Smooth muscle cell (in vitro differentiated cells): ENCODE results near the gene KDM4C. TPM values are rescaled to one million over a fixed set of nuclear protein-coding genes. Genes with fewer than 3 reads are reported as not detected.
"Not testable (repeated sequence)": the region's sequence is repeated elsewhere in the genome, so short reads cannot be mapped to it uniquely, and the experiment has no call there.

Experiments
- DNase-seq: peaks from one replicate; lab custom pipeline; 2025; ENCODE audit not compliant: unreplicated experiment; lab: John Stamatoyannopoulos, UW
- H2AFZ ChIP-seq: fragments of 200-600 bp; sonication (generic); 2 replicates; pipeline ENCODE4 v1.6.0; 2016; ENCODE audit warnings: antibody characterized with exemption, low read depth, mild to moderate bottlenecking
- H3F3A ChIP-seq: fragments of 200-600 bp; sonication (generic); 2 replicates; pipeline ENCODE4 v1.6.0; 2017; ENCODE audit warnings: antibody characterized with exemption, low read depth
- H3K27ac ChIP-seq: fragments of 200-600 bp; sonication (generic); 2 replicates; pipeline ENCODE4 v1.5.1; 2016; ENCODE audit warnings: low read depth, mild to moderate bottlenecking
- H3K27me3 ChIP-seq: fragments of 200-600 bp; sonication (generic); 2 replicates; pipeline ENCODE4 v1.6.1; 2016; ENCODE audit warnings: low read depth, mild to moderate bottlenecking
- H3K36me3 ChIP-seq: fragments of 200-600 bp; sonication (generic); 2 replicates; pipeline ENCODE4 v1.5.1; 2016; ENCODE audit warnings: low read depth
- H3K4me1 ChIP-seq: fragments of 200-600 bp; sonication (generic); 2 replicates; pipeline ENCODE4 v1.5.1; 2016; ENCODE audit warnings: low read depth
- H3K4me2 ChIP-seq: fragments of 200-600 bp; sonication (generic); 2 replicates; pipeline ENCODE4 v1.6.0; 2016; ENCODE audit warnings: mild to moderate bottlenecking
- H3K4me3 ChIP-seq: fragments of 200-600 bp; sonication (generic); 2 replicates; pipeline ENCODE4 v1.5.1; 2016; ENCODE audit warnings: mild to moderate bottlenecking
- H3K79me2 ChIP-seq: fragments of 200-600 bp; sonication (generic); 2 replicates; pipeline ENCODE4 v1.6.0; 2016; ENCODE audit warnings: low read depth, mild to moderate bottlenecking
- H3K9ac ChIP-seq: fragments of 200-600 bp; sonication (generic); 2 replicates; pipeline ENCODE4 v1.6.0; 2016; ENCODE audit warnings: low read depth
- H3K9me3 ChIP-seq: fragments of 200-600 bp; sonication (generic); replicated peaks from 2 replicates; pipeline ENCODE4 v1.5.1; 2016; ENCODE audit warnings: low read depth
- H4K20me1 ChIP-seq: fragments of 200-600 bp; sonication (generic); 2 replicates; pipeline ENCODE4 v1.6.0; 2016; ENCODE audit warnings: low read depth
- WGBS: methylation state at CpG from one replicate; pipeline ENCODE4 v1.1.7; 2016; ENCODE audit warnings: low lambda C conversion rate; 5-methylcytosine and 5-hydroxymethylcytosine counted together
- polyA plus RNA-seq: library from polyadenylated mRNA; unstranded; fragments of >200 nt; fragmentation: Nextera tagmentation; extraction: Ambion mirVana; gene quantifications from 2 replicates; pipeline ENCODE4 v1.2.1, GENCODE V29; 2016
- total RNA-seq: library from RNA; depleted of rRNA; stranded (reverse); fragments of >200 nt; gene quantifications from 2 replicates; pipeline ENCODE4 v1.2.3, GENCODE V29; 2014
- TF ChIP-seq, protein P1 (sequence below): fragments of 200-600 bp; sonication (generic); IDR thresholded peaks from 2 replicates; pipeline ENCODE4 v1.5.1; 2017; ENCODE audit warnings: borderline replicate concordance, mild to moderate bottlenecking, antibody characterized with exemption; ENCODE audit not compliant: insufficient read depth, poor library complexity, severe bottlenecking

The KDM4C gene
- total and polyA plus RNA-seq, 2 experiments from 2014 or later = 7.5 to 20.2 TPM

DNA sequence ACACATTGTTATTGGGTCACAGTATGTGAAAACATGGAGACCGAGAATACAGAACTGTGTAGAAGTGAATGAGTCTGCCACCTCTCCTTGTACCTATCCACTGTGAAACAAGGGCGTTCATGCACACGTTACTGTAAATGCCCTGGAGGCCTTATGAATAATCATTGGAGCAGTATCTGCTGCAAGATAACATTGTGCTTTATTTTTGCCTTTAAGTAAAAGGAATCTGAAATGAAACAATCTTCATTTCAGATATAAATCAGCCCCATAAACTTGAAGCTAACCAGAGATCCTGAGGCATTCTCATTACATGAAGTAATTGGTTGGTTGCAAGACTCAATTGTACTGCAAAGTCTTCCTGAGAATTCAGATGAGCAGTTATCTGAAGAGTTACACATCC is 419.6 kb downstream of the KDM4C start:
- Histone ChIP-seq H2AFZ (no peak overlapping the region), H3K4me2 (no peak overlapping the region), H3K27ac (no peak overlapping the region), H3F3A (peaks cover 3% of the 10 kb centered on the region), H3K36me3 (no peaks in the 10 kb centered on the region), H3K79me2 (no peaks in the 10 kb centered on the region), H3K27me3 (no peaks in the 10 kb centered on the region), H3K9me3 (no peaks in the 10 kb centered on the region), H3K9ac (no peak overlapping the region), H3K4me3 (no peak overlapping the region), H3K4me1 (peaks cover 4% of the 10 kb centered on the region), H4K20me1 (no peaks in the 10 kb centered on the region)
- DNase-seq = no peak
- WGBS = 52% methylated on average over 3 of the region's 3 CpGs
- TF ChIP-seq, protein P1, sequence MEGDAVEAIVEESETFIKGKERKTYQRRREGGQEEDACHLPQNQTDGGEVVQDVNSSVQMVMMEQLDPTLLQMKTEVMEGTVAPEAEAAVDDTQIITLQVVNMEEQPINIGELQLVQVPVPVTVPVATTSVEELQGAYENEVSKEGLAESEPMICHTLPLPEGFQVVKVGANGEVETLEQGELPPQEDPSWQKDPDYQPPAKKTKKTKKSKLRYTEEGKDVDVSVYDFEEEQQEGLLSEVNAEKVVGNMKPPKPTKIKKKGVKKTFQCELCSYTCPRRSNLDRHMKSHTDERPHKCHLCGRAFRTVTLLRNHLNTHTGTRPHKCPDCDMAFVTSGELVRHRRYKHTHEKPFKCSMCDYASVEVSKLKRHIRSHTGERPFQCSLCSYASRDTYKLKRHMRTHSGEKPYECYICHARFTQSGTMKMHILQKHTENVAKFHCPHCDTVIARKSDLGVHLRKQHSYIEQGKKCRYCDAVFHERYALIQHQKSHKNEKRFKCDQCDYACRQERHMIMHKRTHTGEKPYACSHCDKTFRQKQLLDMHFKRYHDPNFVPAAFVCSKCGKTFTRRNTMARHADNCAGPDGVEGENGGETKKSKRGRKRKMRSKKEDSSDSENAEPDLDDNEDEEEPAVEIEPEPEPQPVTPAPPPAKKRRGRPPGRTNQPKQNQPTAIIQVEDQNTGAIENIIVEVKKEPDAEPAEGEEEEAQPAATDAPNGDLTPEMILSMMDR = no peak

- no peak overlapping the region for H3K27ac ChIP-seq
- WGBS = 53% methylated on average over 7 of the region's 7 CpGs
- no peak overlapping the region for H3K4me2 ChIP-seq
- no peak for DNase-seq
- H3K27me3 ChIP-seq = no peaks in the 10 kb centered on the region
- H2AFZ ChIP-seq = no peak overlapping the region
- H3K9me3 ChIP-seq = no peaks in the 10 kb centered on the region
- H3K4me1 ChIP-seq = no peaks in the 10 kb centered on the region
- H3K9ac ChIP-seq = no peak overlapping the region
- H3K36me3 ChIP-seq = no peaks in the 10 kb centered on the region
- no peaks in the 10 kb centered on the region for H4K20me1 ChIP-seq
- H3K79me2 ChIP-seq = no peaks in the 10 kb centered on the region
- TF ChIP-seq, protein P1 = no peak
- H3F3A ChIP-seq = peaks cover 3% of the 10 kb centered on the region
- H3K4me3 ChIP-seq = no peak overlapping the region
Measured at GRCh38 chr9:7178729-7179128, 421.0 kb downstream of the KDM4C start.

DNA sequence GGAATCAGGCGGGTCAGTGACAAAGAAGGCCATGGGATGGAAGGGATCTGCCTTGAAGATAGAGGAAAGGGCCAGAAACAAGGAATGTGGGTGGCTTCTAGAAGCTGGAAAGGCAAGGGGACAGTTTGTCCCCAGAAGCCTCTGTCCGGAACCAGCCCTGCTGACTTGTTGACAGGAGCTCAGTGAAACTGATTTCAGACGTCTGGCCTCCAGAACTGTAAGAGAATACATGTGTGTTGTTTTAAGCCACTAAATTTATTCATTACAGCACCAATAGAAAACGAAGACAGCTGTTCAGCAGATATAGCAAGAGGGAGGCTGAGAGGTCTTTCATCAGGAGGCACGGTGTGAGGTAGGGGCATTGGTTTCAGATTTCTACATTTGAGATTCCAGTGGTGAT is 422.5 kb downstream of the KDM4C start:
- TF ChIP-seq, protein P1 = no peak
- no peak overlapping the region for H2AFZ ChIP-seq
- H3K4me3 ChIP-seq = no peak overlapping the region
- H3F3A ChIP-seq = peaks cover 3% of the 10 kb centered on the region
- no peaks in the 10 kb centered on the region for H3K27me3 ChIP-seq
- H3K9ac ChIP-seq = no peak overlapping the region
- no peak overlapping the region for H3K27ac ChIP-seq
- no peaks in the 10 kb centered on the region for H3K4me1 ChIP-seq
- no peak overlapping the region for H3K4me2 ChIP-seq
- H3K79me2 ChIP-seq = no peaks in the 10 kb centered on the region
- H4K20me1 ChIP-seq = no peaks in the 10 kb centered on the region
- 60% methylated on average over 5 of the region's 5 CpGs for whole genome bisulfite sequencing
- H3K9me3 ChIP-seq = no peaks in the 10 kb centered on the region
- DNase-seq = no peak
- H3K36me3 ChIP-seq = no peaks in the 10 kb centered on the region

GRCh38 chr9:7183139-7183538 is 425.4 kb downstream of the KDM4C start:
- not testable (repeated sequence) for H3K4me2 ChIP-seq, H2AFZ ChIP-seq, H3K4me3 ChIP-seq, H3K27me3 ChIP-seq, H3K79me2 ChIP-seq, H3K9me3 ChIP-seq, H3K36me3 ChIP-seq, H4K20me1 ChIP-seq, H3K27ac ChIP-seq, H3K9ac ChIP-seq, H3F3A ChIP-seq, DNase-seq, H3K4me1 ChIP-seq
- 81% methylated on average over 7 of the region's 7 CpGs for WGBS
